ENCODE results near the gene GTF3C2. TPM values are rescaled to one million over a fixed set of nuclear protein-coding genes. Genes with fewer than 3 reads are reported as not detected.

Gene GTF3C2
- total and polyA plus RNA-seq, 10 of the 15 experiments (the other 5 are each of a cell fraction or from before 2014, with no cell fraction given): 45.9 to 105 (median 80.3) TPM

- H3K9ac ChIP-seq (ENCODE audit: control insufficient read depth, insufficient read depth, low read length): no peak overlapping the region
- no peak for TF ChIP-seq CHD1 (IDR thresholded peaks at IDR 0.05; ENCODE audit: low read depth, low read length)
- no peak for TF ChIP-seq HDAC6 (IDR thresholded peaks at IDR 0.05; ENCODE audit: unreplicated experiment)
- in situ Hi-C loops (cut with MboI) (no loop called here), intact Hi-C loops (cut with micrococcal nuclease; ENCODE audit: unreplicated experiment) (no loop called here)
- H2AFZ ChIP-seq (ENCODE audit: control insufficient read depth, low read depth, low read length): no peak overlapping the region
- peaks cover 3% of the 10 kb centered on the region for H3K4me1 ChIP-seq (ENCODE audit: control insufficient read depth, insufficient read depth, low read length)
- peaks cover 9% of the 10 kb centered on the region for H3K79me2 ChIP-seq (ENCODE audit: control insufficient read depth, insufficient read depth, low read length)
- DNase-seq (ENCODE audit: low read depth, low spot score) (no peak), FAIRE-seq (no peak), ATAC-seq (no peak)
- H3K9me3 ChIP-seq (replicated peaks; ENCODE audit: control insufficient read depth, insufficient read depth, low read length): no peaks in the 10 kb centered on the region
- CTCF ChIA-PET: interaction anchor here (0.7 to 2.2 kb wide), 3 partner anchors 13 to 397 kb away, joined by 3 to 9 read pairs (median 6); no protein-coding TSS in a partner anchor
- no peaks in the 10 kb centered on the region for H3K27me3 ChIP-seq (replicated peaks in 1 of 2; ENCODE audit: control insufficient read depth in 2 of 2, insufficient read depth in 2 of 2, low read length in 1 of 2)
- no peak overlapping the region for H3K4me3 ChIP-seq
- H3K4me2 ChIP-seq (ENCODE audit: control insufficient read depth, insufficient read depth): no peak overlapping the region
- H4K20me1 ChIP-seq (ENCODE audit: control insufficient read depth, insufficient read depth): no peaks in the 10 kb centered on the region
- no peak overlapping the region for H3K27ac ChIP-seq (ENCODE audit: control insufficient read depth, insufficient read depth)
- H3K36me3 ChIP-seq (ENCODE audit: control insufficient read depth in 2 of 2, insufficient read depth in 2 of 2, low read length in 1 of 2): peaks cover 0 to 3% of the 10 kb centered on the region in 2 experiments; a peak in 2 of 4 replicates
- POLR2A ChIA-PET: no interaction called here
- SMC1A ChIA-PET (ENCODE audit: uncharacterized antibody, unreplicated experiment): interaction anchor here (0.6 to 1.2 kb wide), 2 partner anchors 23 to 28 kb away, joined by 3 read pairs; no protein-coding TSS in a partner anchor
- BruUV-seq (replicated peaks): no TSS peak
- RAD21 ChIA-PET (ENCODE audit: unreplicated experiment): no interaction called here
- 79% methylated on average over 12 of the region's 12 CpGs for WGBS (ENCODE audit: insufficient coverage, insufficient replicate concordance, low lambda C conversion rate, missing lambda C conversion rate)
Observed at GRCh38 chr2:27316655-27317412, 39.7 kb downstream of the GTF3C2 start.

- H3K27ac ChIP-seq (ENCODE audit: control insufficient read depth, insufficient read depth): no peak overlapping the region
- FAIRE-seq: no peak
- intact Hi-C loops (cut with micrococcal nuclease; ENCODE audit: unreplicated experiment): no loop called here
- no peak overlapping the region for H3K4me2 ChIP-seq (ENCODE audit: control insufficient read depth, insufficient read depth)
- SMC1A ChIA-PET (ENCODE audit: uncharacterized antibody, unreplicated experiment): no interaction called here
- POLR2A ChIA-PET: no interaction called here
- no peaks in the 10 kb centered on the region for H3K9me3 ChIP-seq (replicated peaks; ENCODE audit: control insufficient read depth, insufficient read depth, low read length)
- no peak for ATAC-seq
- in situ Hi-C loops (cut with MboI): no loop called here
- no peak overlapping the region for H3K4me3 ChIP-seq
- CTCF ChIA-PET: interaction anchor here (1.6 kb wide), 1 partner anchor 12 kb away, joined by 16 read pairs; no protein-coding TSS in a partner anchor
- RAD21 ChIA-PET (ENCODE audit: unreplicated experiment): no interaction called here
- H3K27me3 ChIP-seq (replicated peaks in 1 of 2; ENCODE audit: control insufficient read depth in 2 of 2, insufficient read depth in 2 of 2, low read length in 1 of 2): no peaks in the 10 kb centered on the region
- no peaks in the 10 kb centered on the region for H3K79me2 ChIP-seq (ENCODE audit: control insufficient read depth, insufficient read depth, low read length)
- no peaks in the 10 kb centered on the region for H3K4me1 ChIP-seq (ENCODE audit: control insufficient read depth, insufficient read depth, low read length)
- peaks cover 0 to 6% of the 10 kb centered on the region in 2 experiments; a peak in 2 of 4 replicates for H3K36me3 ChIP-seq (ENCODE audit: control insufficient read depth in 2 of 2, insufficient read depth in 2 of 2, low read length in 1 of 2)
- no TSS peak for BruUV-seq (replicated peaks)
- WGBS (ENCODE audit: insufficient coverage, insufficient replicate concordance, low lambda C conversion rate, missing lambda C conversion rate): 92% methylated on average over 8 of the region's 8 CpGs
- DNase-seq (ENCODE audit: low read depth, low spot score): no peak
- H2AFZ ChIP-seq (ENCODE audit: control insufficient read depth, low read depth, low read length): no peak overlapping the region
- H4K20me1 ChIP-seq (ENCODE audit: control insufficient read depth, insufficient read depth): no peaks in the 10 kb centered on the region
- H3K9ac ChIP-seq (ENCODE audit: control insufficient read depth, insufficient read depth, low read length): no peak overlapping the region
- TF ChIP-seq IRF4 (IDR thresholded peaks at IDR 0.05; ENCODE audit: low read depth, low read length): no peak
- no peak for TF ChIP-seq RAD51 (IDR thresholded peaks at IDR 0.05)
- TF ChIP-seq IRF5 (IDR thresholded peaks at IDR 0.05; ENCODE audit: borderline replicate concordance): no peak
- TF ChIP-seq SMAD5 (IDR thresholded peaks at IDR 0.05; ENCODE audit: low read depth): no peak
- TF ChIP-seq FOS (IDR thresholded peaks at IDR 0.05; ENCODE audit: borderline replicate concordance, extremely low read depth, insufficient read length): no peak
- no peak for TF ChIP-seq MTA2 (IDR thresholded peaks at IDR 0.05; ENCODE audit: low read depth)
- TF ChIP-seq WRNIP1 (IDR thresholded peaks at IDR 0.05; ENCODE audit: borderline replicate concordance, low read depth, low read length): no peak
- TF ChIP-seq CHD1 (IDR thresholded peaks at IDR 0.05; ENCODE audit: low read depth, low read length): no peak
- no peak for TF ChIP-seq SIN3A (IDR thresholded peaks at IDR 0.05; ENCODE audit: low read depth, low read length)
- no peak for TF ChIP-seq KAT2A (conservative IDR thresholded peaks at IDR 0.05; ENCODE audit: control insufficient read depth, low read depth, low read length)
- TF ChIP-seq CEBPZ (IDR thresholded peaks at IDR 0.05; ENCODE audit: low read depth, low read length): no peak
- TF ChIP-seq ZNF207 (IDR thresholded peaks at IDR 0.05; ENCODE audit: borderline replicate concordance): no peak
Observed at GRCh38 chr2:27315122-27315521, 41.4 kb downstream of the GTF3C2 start.

Data from GM12878 (cell line).